HG03095 (cell line): Measurements from ENCODE around the gene RAE1.
"Not testable (repeated sequence)": the region's sequence is repeated elsewhere in the genome, so short reads cannot be mapped to it uniquely, and the experiment has no call there.

Experiments
- ATAC-seq: cut with Tn5 transposase; IDR thresholded peaks from one replicate; pipeline ENCODE4 v1.9.1; 2021; ENCODE audit warnings: moderate library complexity; ENCODE audit not compliant: unreplicated experiment

RAE1 gene

DNA sequence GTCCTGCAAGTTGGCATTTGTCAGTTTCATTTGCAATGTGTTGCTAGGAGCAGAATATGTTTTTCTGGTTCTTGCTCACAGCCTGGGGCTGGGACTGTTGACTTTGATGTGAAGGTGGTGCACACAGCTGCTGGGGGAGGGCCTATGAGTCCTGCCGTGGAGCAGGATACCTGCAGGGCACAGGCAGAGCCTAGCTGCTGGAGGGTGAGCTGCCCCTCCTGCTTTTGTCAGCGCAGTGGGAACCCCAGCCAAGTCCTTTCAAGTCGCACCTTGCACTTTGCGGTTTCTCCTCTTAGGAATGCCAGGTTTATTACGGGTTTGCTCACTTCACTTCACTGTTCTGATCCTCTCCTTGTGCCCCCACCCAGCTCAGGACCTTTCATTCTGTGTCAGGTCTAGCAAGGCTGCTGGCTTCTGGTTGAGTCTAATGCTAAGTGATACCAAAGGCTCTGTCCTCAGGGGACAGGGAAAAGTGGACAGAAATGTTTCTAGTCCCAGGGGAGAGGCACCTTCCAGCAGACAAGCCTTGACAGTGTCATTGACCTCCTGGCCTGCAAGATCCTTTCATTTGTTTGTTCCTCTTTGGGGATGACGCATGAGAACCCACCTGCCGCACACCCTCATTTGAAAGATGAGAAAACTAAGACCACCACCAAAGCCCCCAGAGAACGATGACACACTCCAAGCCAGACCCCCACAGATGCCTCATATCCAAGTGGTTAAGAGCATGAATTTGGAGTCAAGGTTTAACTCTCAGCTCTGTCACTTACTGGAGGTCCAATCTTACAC is 24.2 kb upstream of the RAE1 start:
- ATAC-seq: no peak

DNA sequence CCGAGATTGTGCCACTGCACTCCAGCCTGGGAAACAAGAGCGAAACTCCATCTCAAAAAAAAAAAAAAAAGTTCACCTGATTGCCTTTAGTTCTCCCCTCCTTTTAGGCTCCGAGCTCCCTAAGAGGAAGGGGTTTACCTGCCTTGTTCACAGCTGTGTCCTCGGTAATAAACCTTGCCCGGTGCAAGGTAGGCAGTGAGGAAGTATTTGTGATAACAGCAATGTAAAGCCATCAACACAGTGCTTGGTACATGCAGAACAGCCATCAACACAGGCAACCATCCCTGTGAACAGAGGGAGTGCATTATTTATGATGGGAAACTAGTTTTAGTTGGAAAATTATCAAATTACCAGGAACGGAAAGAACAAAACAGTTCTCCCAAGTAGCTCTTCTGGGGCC is 23.2 kb upstream of the RAE1 start:
- no peak for ATAC-seq

DNA sequence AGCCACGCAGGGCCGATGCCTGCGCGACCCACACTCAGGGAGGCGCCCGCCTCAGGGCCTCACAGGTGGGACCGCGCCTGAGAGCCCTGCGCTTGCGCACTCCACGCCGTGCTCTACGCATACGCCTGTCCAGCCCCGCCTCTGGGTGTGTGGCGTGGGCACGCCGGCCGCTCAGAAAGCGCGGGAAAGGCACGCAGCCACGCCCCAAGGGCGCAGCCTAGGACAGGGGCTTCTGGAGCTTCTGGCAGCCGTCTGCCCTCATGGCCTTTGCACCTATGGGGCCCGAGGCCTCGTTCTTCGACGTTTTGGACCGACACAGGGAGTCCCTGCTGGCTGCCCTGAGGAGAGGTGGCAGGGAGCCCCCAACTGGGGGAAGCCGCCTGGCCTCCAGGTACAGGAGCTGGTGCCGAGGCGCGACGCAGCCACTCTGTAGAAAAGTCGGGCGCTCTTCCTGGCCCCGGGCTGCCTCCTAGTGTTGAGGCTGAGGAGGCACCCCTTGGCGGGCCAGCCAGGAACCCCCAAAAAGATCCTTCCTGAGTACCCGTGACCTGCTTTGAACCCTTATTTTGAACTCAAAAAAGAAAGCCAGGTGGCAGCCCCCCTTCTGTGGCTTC is 21.3 kb upstream of the RAE1 start, which contains the start of gene SPO11:
Gene SPO11 (plus strand): TSS at position 196 of the 614 bp plus-strand sequence. CDS start 65 bp downstream, at position 261.
- ATAC-seq: no peak

DNA sequence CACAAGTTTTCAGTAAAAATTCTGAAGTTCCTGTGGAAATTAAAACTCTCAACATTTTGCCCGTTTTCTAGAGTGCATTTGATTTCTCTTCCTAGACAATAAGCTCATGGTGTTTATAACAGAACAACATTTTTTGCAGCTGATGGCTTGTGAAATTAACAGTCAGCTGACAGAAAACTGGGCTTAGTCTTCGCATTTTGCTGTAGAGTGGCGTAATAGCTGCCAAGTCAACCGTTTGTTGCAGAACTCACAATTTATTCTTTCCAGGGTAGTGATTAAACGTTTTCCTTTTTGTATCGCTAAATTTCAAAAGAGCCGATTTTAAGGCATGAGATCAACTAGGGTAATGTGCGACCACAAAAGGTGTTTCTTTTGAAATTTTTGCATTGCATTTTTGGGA is 20.1 kb upstream of the RAE1 start:
- ATAC-seq: no peak

DNA sequence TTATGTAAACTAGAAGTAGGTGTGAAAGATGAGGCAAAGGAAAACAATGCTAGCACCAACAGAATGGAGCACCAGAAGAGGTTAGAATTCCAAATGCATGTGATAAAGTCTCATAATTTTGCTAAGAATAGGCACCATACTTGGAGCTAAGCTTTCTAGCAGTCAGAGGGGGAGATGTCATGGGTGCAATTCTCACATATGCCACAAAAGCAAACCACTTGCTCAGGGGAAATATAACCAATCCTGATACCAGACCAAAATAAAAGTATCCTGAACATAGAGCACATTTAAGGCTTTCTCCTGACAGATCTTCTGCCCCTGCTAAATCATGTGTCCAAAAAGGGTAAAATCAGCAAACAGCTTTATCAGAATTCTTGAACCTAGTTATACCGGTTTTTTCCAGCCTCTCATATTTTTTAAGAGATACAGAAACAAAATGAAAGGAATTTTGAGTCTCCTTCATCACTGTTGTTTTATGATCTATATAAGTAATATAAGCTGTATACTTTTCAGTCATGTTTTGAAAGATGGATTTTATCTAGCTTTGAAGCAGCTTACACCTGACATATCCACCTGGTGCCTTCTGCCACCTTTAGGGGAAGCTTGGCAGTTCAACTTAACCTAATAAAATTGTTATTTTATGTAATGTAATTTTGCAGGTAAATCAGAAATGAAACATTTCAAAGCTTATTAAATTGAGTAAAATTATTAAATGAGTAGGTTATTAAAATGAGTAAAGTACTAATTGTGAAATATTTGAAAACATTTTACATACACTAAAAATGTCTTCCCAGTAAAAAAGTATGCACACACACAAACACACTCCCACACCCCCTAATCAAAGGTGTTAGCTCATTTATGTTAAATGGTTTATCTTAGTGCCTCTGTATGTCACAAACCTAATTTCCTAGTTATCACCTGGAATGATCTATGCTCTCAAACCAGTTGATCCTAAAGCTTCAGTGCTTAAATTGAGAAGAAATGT is 18.7 kb upstream of the RAE1 start:
- no peak for ATAC-seq

DNA sequence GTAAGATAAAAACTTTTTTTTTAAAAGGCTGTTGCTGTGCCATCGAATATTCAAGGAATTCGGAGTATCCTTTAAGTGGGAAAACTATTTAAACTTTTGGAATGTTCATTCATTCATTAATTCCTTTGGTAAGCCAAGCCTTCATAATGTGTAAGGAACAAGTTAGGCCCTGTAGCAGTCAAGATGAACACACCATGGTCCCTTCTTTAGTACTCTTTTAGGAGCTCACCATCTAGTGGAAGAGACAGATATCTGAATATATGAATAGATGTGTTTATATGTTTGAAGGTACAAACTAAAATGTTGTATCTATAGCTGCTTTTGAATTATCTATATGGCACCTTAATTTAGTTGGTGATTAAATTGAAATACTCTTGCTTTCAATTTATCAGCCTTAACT is 15.7 kb upstream of the RAE1 start:
- ATAC-seq: no peak

DNA sequence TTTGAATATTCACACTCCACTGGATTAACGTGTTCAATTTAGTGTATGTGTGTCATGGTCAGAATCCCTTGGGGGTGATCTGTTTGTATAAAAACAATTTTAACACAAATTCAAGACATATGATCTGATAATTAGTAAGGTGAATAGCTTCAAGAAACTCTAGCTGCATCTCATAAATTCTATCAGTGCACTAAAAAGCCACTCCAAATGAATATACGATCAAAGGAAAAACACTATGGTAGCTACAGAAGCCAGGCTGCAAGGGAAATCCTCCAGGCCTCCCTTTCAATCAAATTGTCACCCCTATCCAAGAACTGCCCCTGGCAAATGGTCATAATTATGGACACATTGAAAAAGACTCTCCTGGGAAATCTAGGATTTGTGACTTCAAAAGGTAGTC is 9.4 kb upstream of the RAE1 start:
- ATAC-seq: no peak

DNA sequence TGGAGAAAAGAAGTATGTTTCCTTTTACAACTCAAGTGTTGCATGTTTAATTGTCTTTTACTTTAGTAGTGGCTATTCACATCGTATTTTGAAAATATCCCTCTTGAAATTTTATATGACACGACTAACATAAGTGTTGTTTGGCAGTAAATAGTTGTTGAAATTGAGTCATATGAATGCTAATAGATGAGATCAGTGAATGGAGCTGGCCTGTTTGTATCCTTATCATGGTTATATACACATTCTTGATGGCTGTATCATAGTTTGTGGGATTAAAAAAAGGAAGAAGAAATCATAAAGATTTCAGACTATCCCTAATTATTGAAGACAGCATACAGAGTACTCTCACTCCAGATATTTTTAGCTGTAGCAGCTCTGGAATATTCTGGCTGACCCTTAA is 8.2 kb upstream of the RAE1 start:
- ATAC-seq: no peak

DNA sequence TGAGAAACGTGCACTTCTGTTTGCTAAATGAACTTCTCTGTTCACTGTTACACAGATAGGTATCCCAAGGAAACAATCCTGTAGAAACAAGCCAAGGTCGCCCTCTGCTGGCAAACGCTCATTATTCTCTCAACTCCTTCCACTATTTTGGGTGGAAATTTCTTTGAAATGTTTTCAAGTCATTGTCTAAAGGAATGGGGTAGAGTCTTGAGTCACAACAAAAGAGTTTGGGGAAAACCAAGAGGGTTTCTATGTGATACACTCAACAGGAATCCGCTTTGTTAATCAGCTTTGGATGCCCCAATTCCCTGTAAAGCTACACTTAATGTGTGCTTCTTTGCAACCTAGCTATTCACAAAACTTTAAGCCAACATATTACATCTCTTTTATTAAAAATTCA is 4.6 kb upstream of the RAE1 start:
- ATAC-seq: no peak

DNA sequence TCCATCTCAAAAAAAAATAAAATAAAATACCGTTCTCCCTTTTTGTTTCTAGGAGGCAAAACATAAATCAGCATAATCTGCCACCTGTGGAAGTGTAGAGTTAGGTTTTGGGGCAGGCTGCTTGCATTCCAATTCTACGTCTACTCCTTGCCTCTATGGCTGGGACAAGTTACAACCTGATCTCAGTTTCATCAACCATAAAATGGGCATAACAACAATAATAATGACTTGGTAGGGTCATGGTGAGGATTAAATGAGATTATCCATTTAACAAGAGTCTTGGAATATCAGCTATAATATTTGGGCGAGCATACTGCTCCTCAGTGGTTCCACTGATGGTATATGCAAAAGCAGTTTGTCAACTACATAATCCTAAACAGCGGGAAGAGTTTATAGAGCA is 3.7 kb upstream of the RAE1 start:
- ATAC-seq: no peak

DNA sequence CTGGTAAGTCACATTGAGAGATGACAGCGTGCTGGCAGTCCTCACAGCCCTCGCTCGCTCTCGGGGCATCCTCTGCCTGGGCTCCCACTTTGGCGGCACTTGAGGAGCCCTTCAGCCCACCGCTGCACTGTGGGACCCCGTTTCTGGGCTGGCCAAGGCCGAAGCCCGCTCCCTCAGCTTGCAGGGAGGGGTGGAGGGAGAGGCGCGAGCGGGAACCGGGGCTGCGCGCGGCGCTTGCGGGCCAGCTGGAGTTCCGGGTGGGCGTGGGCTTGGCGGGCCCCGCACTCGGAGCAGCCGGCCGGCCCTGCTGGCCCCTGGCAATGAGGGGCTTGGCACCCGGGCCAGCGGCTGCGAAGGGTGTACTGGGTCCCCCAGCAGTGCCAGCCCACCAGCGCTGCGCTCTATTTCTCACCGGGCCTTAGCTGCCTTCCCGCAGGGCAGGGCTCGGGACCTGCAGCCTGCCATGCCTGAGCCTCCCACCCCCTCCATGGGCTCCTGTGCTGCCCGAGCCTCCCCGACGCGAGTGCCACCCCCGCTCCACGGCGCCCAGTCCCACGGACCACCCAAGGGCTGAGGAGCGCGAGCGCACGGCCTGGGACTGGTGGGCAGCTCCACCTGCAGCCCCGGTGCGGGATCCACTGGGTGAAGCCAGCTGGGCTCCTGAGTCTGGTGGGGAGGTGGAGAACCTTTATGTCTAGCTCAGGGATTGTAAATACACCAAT is 2.7 kb upstream of the RAE1 start:
- not testable (repeated sequence) for ATAC-seq

DNA sequence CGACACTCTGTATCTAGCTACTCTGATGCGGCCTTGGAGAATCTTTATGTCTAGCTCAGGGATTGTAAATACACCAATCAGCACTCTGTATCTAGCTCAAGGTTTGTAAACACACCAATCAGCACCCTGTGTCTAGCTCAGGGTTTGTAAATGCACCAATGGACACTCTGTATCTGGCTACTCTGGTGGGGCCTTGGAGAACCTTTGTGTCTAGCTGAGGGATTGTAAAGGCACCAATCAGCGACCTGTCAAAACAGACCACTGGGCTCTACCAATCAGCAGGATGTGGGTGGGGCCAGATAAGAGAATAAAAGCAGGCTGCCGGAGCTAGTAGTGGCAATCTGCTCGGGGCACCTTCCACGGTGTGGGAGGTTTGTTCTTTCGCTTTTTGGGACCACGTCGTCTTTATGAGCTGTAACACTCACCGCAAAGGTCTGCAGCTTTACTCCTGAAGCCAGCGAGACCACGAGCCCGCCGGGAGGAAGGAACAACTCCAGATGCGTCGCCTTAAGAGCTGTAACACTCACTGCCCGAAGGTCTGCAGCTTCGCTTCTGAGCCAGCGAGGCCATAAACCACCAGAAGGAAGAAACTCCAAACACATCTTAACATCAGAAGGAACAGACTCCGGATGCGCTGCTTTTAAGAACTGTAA is 2.0 kb upstream of the RAE1 start:
- not testable (repeated sequence) for ATAC-seq

DNA sequence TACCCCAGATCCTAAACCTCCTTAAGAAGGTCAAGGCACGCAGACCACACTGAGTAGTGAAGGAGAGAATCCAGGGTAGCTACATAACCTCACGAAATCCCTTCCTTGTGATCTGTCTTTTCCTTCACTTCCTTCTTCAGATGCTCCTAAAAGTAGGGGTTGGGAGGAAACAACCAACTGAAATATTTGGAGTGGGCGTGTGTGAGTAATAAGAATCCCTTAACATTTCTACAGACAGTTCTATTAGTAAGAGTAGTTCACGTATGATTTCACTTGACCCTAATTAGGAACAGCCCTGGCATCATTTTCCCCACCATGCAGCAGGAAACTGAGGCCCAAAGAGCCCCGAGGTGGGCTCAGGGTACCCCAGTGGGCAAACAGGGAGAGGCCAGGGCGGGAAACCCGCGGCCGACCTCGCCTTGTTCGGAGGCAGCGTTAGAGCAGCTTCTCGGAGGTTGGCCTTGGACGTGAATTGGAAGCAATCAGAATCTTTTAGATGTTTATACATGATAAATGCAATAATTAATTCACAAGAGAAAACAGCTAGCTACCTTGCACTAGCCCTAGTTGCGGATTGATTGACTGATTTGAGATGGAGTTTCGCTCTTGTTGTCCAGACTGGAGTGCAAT is 859 bp upstream of the RAE1 start:
- ATAC-seq: no peak

DNA sequence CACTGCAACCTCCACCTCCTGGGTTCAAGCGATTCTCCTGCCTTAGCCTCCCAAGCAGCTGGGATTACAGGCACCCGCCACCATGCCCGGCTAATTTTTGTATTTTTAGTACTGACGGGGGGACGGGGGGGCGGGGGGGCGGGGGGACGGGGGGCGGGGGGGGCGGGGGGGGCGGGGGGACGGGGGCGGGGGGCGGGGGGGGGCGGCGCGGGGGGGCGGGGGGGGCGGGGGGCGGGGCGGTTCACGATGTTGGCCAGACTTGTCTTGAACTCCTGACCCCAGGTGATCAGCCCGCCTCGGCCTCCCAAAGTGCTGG is 371 bp upstream of the RAE1 start:
- ATAC-seq: not testable (repeated sequence)

DNA sequence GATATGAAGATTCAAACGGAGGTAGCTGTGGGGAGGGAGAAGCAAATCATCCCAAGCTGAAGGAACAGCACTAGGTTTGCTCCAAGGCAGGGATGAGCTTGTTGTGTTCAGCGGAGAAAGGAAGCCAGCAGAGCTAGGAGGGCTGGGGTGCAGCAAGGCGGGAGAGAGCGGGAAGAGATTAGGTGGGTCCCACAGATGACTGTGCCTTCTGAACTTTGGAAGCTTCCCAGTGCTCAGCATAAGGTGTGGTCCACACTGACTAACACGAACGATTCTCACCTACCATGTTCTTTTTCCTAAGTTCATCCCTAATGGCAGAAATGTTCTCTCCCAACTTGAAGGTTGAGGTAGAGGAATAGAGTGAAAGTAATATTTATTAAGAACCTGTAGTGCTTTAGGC is 1.2 kb downstream of the RAE1 start:
- no peak for ATAC-seq

DNA sequence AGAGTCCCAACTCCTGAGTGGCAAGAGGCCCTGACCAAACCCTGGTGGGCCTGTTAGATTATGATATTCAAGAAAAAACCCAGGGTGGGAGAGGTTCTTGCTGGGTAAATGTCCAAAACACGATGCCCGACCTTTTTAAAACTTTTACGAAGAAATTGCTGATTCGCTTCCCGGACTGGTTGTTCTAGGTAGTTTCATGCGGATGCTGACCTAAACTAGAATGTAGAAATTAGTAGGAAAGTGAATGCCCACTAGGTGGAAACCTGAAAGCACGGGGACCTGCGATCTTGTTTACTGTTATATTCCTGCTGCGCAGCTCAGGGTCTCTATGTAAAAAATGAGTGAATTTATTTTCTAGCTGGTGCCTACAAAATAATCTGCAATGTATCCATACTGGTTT is 2.3 kb downstream of the RAE1 start:
- ATAC-seq: no peak

DNA sequence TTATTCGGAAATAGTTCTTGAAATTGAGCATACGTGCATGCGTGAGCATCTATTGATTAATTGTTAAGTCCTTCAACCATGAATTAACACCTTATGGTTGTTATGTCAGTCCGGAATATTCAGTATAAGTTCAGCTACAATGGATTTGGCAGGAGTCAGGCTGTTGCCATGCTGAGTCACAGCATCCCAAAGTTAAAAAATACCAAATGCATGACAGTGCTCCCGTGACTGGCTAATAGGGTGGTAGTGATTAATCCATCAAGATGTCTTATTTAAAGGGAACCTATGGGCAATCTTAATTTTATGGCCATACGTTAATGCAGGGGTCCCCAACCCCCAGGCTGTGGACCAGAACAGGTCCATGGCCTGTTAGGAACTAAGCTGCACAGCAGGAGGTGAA is 10.5 kb downstream of the RAE1 start:
- ATAC-seq: no peak

DNA sequence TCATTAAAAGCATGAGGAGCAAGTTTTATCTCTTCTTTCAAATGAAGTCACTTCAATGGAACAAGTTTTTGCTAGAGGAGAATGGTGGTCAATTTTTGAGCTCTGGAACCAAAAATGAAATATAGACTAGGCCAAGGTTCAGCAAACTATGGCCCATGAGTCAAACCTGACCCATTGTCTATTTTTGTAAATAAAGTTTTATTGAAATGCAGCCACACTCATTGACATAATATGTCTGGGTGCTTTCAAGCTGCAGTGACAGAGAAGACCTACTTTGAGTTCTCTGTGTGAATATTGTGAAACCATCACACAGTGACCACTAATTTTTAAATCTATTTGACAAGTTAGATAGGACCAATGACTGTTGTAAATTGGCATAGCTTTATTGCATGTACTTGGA is 13.4 kb downstream of the RAE1 start:
- no peak for ATAC-seq

DNA sequence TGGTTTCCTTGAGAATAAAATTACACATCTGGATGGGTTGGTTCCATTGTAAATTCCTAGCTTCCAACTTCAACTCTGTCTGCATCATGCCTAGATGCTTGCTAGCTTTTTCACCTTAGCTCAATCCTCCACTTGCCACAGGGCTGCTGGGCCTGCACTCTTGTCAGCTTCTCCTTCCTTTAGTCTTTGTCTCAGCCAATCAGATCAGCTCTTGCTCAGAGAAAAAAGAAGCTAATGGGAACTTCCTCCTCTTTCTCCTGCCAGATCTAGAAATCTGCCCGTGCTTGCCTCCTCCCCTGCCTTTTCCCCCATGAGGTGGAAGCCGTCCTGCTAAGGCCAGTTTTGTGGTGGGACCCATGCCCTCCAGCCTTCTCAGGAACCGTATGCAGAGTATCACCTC is 18.5 kb downstream of the RAE1 start:
- ATAC-seq: no peak

DNA sequence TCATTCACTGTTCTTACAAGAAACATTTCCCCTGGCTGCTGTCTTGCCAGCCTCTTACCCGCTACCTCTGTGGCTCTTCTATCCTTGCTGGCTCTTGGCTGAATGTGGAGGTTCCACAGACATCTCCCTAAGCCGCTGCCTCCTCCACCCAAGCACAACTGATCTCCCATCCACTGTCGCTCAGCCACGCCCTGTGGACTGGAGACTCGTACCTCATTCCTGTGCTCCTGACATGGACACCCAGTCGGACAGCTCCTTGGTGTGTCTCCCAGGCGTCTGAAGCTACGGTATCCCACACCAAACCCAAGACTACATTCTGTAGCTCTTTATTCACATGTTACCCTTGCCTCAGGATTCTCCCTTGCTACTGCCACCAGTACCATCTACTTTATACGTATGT is 19.3 kb downstream of the RAE1 start:
- no peak for ATAC-seq
